ENCODE measurements around the gene INPP5J.

DNA sequence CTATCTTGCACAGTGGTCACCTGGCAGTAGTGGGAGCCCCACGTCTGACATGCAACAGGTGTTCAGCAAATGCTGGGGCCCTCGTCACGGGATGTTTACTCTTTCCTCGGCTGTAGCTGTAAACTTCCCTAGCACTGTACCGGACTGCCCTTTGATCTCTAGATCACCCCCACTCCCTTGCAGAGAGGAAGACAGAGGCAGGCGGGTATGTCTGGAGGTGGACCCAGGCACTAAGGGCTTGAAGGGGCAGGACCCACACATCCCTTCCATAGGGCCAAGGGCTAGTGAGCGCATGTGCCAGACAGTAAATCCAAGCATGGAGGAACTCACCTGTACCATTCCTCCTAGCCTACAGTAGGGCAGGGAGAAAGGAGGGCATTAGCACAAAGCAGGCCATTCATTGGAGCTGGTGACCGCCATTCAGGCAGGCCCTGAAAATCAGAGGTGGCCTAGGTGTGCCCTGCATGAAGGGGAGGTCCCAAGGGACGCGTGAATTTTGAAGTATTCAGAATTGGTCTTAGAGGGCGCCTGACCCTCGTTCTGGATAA is 43.6 kb upstream of the INPP5J start:
- no peak for TF ChIP-seq TAF1 (IDR thresholded peaks at IDR 0.05; ENCODE audit: borderline replicate concordance, low read depth, low read length)
- TF ChIP-seq POLR2A (IDR thresholded peaks at IDR 0.05; ENCODE audit: low read depth, low read length), result no peak
